GM20000 (cell line): ENCODE data around the gene PTX4.

Experiments used
- DNase-seq: peaks from one replicate; pipeline ENCODE4 v3.0.0; 2012; ENCODE audit warnings: low spot score
- TF ChIP-seq, protein P1 (sequence below): IDR thresholded peaks from 2 replicates; pipeline ENCODE4 v1.5.1; 2012; ENCODE audit warnings: mild to moderate bottlenecking, control low read depth; ENCODE audit errors: extremely low read depth, missing control alignments

PTX4 gene

DNA sequence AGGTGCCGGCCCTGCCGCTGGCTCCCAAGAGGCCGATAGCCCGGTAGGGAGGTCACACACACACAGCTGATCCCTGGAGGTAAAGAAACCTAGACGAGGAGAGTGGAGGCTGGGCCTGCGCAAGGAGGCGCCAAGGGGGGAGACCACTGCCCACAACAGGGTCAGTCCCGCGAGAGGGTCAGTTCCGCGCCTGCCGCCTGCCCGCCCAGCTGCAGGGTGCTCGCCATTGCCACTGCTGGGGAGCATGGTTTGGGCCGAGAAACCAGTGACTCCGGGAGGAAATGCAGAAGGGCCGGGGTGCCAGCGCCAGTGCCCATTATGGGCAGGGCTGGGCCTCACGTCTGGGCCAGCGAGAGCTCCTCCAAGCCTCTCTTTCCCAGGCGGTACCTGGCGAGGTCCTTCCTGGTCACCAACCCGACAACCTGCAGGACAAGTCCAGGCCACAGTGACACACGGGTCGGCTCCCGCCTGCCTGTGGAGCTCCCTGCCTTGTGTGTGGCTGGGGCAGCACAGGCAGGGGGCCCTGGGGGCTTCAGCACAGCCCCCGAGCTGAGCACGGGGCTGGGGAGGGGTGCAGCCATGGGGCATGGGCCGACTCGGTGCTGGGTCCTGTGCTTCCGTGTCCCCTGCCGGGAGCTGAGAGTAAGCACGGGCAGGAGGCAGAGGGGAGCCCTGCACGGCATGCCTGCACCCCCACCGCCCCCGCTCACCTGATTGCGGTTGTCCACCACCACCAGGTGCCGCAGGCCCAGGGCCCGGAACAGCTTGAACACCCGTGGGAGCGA, 42.3 kb downstream of the PTX4 start:
- TF ChIP-seq, protein P1, sequence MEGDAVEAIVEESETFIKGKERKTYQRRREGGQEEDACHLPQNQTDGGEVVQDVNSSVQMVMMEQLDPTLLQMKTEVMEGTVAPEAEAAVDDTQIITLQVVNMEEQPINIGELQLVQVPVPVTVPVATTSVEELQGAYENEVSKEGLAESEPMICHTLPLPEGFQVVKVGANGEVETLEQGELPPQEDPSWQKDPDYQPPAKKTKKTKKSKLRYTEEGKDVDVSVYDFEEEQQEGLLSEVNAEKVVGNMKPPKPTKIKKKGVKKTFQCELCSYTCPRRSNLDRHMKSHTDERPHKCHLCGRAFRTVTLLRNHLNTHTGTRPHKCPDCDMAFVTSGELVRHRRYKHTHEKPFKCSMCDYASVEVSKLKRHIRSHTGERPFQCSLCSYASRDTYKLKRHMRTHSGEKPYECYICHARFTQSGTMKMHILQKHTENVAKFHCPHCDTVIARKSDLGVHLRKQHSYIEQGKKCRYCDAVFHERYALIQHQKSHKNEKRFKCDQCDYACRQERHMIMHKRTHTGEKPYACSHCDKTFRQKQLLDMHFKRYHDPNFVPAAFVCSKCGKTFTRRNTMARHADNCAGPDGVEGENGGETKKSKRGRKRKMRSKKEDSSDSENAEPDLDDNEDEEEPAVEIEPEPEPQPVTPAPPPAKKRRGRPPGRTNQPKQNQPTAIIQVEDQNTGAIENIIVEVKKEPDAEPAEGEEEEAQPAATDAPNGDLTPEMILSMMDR, result no peak
- no peak for DNase-seq

DNA sequence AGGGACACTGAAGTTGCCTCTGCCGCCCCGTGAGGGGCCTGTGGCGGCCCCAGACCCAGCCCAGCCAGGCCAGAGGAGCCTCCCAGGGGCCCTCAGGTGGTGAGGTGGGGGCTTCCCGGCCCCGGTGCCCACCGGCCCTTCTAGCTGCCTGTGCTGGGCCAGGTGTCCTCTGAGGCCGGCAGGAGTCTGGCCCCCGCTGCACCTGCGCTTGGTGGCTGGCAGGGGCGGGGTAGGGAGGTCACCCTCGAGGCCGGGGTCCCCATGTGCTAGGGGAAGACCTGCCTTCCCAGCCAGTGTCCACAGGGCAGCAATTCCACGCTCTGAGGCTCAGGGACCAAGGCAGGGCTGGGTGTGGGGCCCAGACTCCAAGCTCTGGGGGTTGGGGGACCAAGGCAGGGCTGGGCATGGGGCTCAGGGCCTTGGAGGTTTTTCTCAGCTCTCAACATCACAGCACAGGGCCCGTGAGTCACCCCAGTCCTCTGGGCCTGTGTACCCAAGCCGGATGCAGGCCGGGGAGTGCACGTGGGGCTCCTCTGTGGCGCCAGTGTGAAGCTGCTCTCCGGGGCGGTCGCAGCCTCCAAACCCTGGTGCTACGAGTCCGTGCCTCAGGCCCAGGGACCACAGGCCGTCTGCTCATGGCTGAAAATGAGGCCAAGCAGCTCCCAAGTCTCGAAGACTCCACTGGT, 43.1 kb downstream of the PTX4 start:
- no peak for DNase-seq
- TF ChIP-seq, protein P1, result no peak

DNA sequence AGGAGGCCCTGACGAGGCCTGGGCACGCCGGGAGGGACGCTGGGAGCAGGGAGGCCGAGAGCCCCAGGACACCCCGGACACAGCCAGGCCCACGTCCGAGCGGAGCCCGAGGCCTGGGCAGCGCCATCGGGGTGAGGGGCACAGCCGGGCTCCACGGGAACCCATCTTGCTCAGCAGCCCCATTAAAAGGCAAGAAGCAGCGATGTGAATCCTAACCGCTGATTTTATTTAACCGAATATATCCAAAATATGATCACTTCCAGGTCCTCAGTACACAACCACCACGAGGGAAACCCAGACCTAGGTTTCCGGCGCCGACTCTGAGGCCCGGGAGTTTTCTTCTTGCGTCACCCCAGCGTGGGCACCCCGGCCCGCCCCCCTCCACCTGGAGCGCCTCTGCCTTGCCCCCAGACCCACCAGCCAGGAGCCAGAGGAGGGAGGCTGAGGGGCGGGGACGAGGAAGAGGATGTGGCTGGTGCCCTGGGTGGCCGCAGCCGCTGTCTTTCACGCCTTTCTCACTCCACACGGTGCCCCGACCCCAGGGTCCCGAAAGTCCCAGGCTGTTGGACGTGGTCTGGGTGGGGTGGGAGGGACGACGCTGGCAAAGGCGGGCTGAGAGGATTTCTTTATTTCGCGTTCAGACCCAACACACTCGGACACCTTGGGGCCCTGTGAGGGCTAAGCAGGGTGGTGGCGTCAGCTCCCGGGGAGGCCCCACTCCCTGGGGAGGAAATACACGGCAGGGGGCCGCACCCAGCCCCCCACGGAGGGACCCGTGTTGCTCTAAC, 43.8 kb downstream of the PTX4 start:
- TF ChIP-seq, protein P1, result no peak
- no peak for DNase-seq

DNA sequence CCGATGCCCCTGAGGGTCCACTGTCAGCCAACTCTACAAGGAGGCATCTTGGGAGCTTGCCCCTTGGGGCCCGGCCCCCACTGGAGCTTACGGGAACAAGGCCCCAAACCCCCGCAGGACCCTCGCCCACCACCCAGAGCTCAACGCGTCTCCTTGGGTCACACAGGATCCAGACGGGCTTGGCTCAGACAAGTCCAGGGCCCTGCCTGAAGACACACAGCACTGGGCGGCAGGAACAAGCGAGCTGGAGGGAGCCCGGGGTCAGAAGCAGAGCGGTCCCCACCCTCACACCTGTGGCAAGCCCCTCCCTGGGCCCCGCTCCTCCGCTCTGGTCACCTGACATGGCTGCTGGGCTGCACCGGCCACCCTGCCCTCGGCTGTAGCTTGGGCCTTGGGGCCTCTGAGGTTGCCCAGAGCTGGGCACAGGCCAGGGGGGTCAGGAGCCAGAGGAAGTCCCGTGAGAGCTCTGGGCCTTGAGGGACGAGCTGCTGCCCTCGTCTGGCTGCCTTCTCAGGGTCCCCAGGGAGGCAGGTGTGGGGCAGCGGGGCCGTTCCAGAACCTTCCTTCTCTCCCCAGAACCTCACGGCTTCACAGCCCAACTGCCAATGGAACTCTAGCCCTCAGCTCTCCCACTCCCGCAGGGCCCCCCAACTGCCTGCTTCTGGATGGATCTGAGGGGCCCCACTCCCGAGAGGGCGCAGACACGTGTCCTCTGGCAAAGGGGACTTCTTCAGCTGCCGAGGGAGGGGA, 44.6 kb downstream of the PTX4 start, which contains the start of gene CCDC154:
TSS of gene CCDC154 (minus strand) at position 577 of the 750 bp plus-strand sequence. CDS start at position 343, 234 bp downstream.
- DNase-seq, result peak; percentile 53
- TF ChIP-seq, protein P1, result no peak

DNA sequence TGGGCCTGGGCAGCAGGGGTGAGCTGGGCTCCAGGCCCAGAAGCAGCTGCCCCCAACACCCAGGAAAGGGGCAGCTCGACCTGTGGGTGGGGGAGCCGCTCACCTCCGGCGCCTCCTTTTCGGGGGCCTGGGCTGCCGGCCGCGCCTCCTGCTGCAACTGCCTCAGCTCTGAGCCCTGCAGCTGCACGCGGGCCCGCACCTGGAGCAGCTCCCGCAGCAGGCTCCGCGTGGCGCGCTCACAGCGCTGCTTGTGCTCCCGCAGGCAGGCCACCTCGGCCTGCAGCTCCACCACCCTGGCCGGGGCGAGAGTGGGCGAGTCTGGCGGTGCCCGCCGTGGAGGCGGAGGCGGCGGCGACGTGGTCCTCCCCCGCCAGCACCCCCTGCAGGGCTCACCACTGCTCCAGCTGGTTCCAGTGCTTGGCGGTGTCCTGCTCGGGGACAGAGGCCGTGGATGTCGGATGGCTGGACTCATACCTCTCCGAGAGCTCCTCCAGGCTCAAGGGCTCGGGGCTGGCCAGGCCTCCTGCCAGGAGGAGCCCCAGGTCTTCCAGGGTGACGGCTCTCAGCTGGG, 45.3 kb downstream of the PTX4 start:
- TF ChIP-seq, protein P1, result no peak
- peak; percentile 45 for DNase-seq

DNA sequence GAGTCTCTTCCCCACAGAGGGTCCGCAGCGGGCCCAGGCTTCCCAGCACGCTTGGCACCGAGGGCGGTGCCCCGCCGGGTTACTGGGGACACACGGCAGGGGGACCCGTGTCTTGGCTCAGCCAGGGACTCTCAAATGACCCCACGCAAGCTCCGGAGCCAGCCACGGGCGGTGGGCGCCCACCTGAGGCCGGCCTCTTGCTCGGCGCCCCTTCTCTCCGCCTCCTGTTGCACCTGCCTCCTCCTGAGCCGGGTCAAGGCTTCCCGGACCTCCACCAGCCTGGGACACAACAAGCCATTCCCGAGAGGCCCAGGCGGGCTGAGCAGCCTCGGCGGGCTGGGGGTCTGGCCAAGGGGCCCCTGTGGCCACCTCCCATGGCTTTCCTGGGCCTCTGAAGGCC, 46.0 kb downstream of the PTX4 start:
- TF ChIP-seq, protein P1, result no peak
- DNase-seq, result no peak
